ENCODE measurements around the gene NOP14. TPM values are rescaled to one million over a fixed set of nuclear protein-coding genes. Genes with fewer than 3 reads are reported as not detected.

Gene NOP14
- polyA plus RNA-seq, 1 of the 3 experiments (the other 2 are of a cell fraction), result 9.8 TPM

DNA sequence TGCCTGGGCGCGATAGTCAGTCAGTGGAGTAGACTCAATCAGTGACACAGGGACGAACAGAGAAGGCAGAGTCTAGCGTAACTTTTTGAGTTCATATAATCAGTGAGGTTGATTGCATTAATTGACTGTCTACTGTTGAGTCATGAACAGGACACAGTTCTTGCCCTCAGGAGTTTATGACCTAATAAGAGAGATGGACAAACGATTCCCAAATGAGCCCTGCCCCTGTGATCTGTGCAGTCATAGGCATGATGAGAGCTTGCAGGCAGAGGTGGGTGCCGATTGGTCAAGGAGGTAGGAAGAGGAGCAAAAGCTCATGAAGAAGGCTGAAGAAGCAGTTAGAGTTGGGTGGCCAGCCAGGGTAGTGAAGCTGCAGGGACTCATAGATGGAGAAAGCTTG, 62.5 kb downstream of the NOP14 start:
- CTCF ChIA-PET, result interaction anchor here (1.6 kb wide), 1 partner anchor 15 kb away, joined by 3 read pairs; no protein-coding TSS in a partner anchor
- Histone ChIP-seq H3K27ac (ENCODE audit: low read depth in 2 of 2, low read length in 1 of 2) (no peak overlapping the region; a peak in 1 of 4 replicates), H3K9ac (no peak overlapping the region), H3K27me3 (ENCODE audit: insufficient read depth) (no peaks in the 10 kb centered on the region), H3K9me3 (no peaks in the 10 kb centered on the region), H3K4me2 (no peak overlapping the region), H3K4me3 (ENCODE audit: low read depth in 2 of 2, low read length in 1 of 2) (no peak overlapping the region), H3K36me3 (replicated peaks in 1 of 2; ENCODE audit: control insufficient read depth in 1 of 2, insufficient read depth in 2 of 2, low read length in 1 of 2) (peaks cover 54 to 70% of the 10 kb centered on the region in 2 experiments), H3K4me1 (ENCODE audit: control insufficient read depth in 1 of 2, insufficient read depth in 2 of 2, low read depth in 1 of 2, low read length in 1 of 2) (peaks cover 0 to 14% of the 10 kb centered on the region in 2 experiments; a peak in 1 of 4 replicates), H3K9me2 (no peaks in the 10 kb centered on the region), H3K79me2 (ENCODE audit: insufficient read depth) (peaks cover 7% of the 10 kb centered on the region), H4K20me1 (ENCODE audit: insufficient read depth) (0 out of 2 replicates have a peak, but pooled peaks cover 2% of the 10 kb centered on the region), H3F3A (replicated peaks; ENCODE audit: insufficient read depth) (no peaks in the 10 kb centered on the region), H2AFZ (ENCODE audit: low read depth) (no peak overlapping the region)
- TF ChIP-seq RFX5 (IDR thresholded peaks at IDR 0.05; ENCODE audit: low read length) (no peak), FOXJ3 (CRISPR knock-in tag; IDR thresholded peaks at IDR 0.05) (no peak), RCOR1 (IDR thresholded peaks at IDR 0.05; ENCODE audit: low read length) (no peak)
- TF ChIP-seq, protein P1, sequence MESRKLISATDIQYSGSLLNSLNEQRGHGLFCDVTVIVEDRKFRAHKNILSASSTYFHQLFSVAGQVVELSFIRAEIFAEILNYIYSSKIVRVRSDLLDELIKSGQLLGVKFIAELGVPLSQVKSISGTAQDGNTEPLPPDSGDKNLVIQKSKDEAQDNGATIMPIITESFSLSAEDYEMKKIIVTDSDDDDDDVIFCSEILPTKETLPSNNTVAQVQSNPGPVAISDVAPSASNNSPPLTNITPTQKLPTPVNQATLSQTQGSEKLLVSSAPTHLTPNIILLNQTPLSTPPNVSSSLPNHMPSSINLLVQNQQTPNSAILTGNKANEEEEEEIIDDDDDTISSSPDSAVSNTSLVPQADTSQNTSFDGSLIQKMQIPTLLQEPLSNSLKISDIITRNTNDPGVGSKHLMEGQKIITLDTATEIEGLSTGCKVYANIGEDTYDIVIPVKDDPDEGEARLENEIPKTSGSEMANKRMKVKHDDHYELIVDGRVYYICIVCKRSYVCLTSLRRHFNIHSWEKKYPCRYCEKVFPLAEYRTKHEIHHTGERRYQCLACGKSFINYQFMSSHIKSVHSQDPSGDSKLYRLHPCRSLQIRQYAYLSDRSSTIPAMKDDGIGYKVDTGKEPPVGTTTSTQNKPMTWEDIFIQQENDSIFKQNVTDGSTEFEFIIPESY (IDR thresholded peaks at IDR 0.05; ENCODE audit: borderline replicate concordance, low read depth), result no peak
- no peak for DNase-seq
- 86% methylated on average over 6 of the region's 6 CpGs for WGBS (ENCODE audit: low lambda C conversion rate)
- POLR2A ChIA-PET, result no interaction called here

DNA sequence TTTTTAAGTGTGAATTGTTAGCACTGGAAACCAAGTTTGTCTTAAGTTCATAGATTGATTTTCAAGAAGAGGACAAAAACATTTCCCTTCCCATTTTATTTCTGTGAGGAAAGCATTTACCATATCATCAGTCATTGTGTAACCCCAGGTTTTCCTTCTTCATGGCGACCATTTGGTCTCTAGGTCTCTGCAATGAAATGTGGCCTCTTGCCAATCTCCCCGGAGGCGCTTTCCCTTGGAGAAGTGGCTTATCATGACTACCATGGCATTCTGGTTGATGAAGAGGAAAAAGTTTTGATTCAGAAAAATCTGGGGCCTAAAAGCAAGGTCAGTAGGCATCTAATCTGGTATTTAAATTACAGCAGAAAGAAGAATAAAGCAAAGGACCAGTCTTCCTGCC, 65.2 kb downstream of the NOP14 start:
- Histone ChIP-seq H3K36me3 (replicated peaks in 1 of 2; ENCODE audit: control insufficient read depth in 1 of 2, insufficient read depth in 2 of 2, low read length in 1 of 2) (peaks cover 48 to 68% of the 10 kb centered on the region in 2 experiments), H3F3A (replicated peaks; ENCODE audit: insufficient read depth) (no peaks in the 10 kb centered on the region), H3K27me3 (ENCODE audit: insufficient read depth) (no peaks in the 10 kb centered on the region), H2AFZ (ENCODE audit: low read depth) (no peak overlapping the region), H3K79me2 (ENCODE audit: insufficient read depth) (peaks cover 22% of the 10 kb centered on the region), H3K9ac (no peak overlapping the region), H3K27ac (ENCODE audit: low read depth in 2 of 2, low read length in 1 of 2) (0 out of 4 replicates have a peak overlapping the region, but pooled peaks of 1 of the 2 experiments have one; percentile 2), H4K20me1 (ENCODE audit: insufficient read depth) (0 out of 2 replicates have a peak, but pooled peaks cover 2% of the 10 kb centered on the region), H3K9me2 (no peaks in the 10 kb centered on the region), H3K4me1 (ENCODE audit: control insufficient read depth in 1 of 2, insufficient read depth in 2 of 2, low read depth in 1 of 2, low read length in 1 of 2) (peaks cover 0 to 12% of the 10 kb centered on the region in 2 experiments; a peak in 1 of 4 replicates), H3K9me3 (no peaks in the 10 kb centered on the region), H3K4me3 (ENCODE audit: low read depth in 2 of 2, low read length in 1 of 2) (no peak overlapping the region), H3K4me2 (no peak overlapping the region)
- POLR2A ChIA-PET, result no interaction called here
- TF ChIP-seq EZH2phosphoT487 (IDR thresholded peaks at IDR 0.05; ENCODE audit: borderline replicate concordance, low read depth), result no peak
- CTCF ChIA-PET, result no interaction called here
- WGBS (ENCODE audit: low lambda C conversion rate), result 95% methylated on average over 3 of the region's 3 CpGs
- DNase-seq, result no peak

DNA sequence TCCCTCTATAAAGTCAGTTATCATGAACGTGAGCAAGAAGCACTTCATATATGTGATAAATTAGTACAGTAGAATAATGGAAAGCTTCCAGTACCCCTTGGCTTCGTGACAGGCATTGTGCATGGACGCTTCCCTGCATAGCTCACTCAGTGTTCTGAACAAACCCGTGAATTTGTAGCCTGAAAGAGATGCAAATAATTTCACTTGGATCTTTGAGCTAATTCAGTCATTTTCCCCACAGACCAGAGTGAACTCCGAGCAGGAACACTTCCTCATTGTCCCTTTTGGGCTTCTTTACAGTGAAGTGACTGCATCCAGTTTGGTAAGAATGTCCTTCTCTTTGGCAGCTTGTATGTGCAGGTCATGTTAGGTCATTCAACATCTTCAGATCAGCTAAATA, 69.4 kb downstream of the NOP14 start:
- no peaks in the 10 kb centered on the region for H3F3A ChIP-seq (replicated peaks; ENCODE audit: insufficient read depth)
- H3K4me1 ChIP-seq (ENCODE audit: control insufficient read depth in 1 of 2, insufficient read depth in 2 of 2, low read depth in 1 of 2, low read length in 1 of 2), result peaks cover 0 to 2% of the 10 kb centered on the region in 2 experiments; a peak in 1 of 4 replicates
- no peaks in the 10 kb centered on the region for H3K9me3 ChIP-seq
- H3K9me2 ChIP-seq, result no peaks in the 10 kb centered on the region
- ChIA-PET CTCF (interaction anchor here (1.1 kb wide), 1 partner anchor 85 kb away, joined by 3 read pairs; no protein-coding TSS in a partner anchor), POLR2A (no interaction called here)
- H4K20me1 ChIP-seq (ENCODE audit: insufficient read depth), result peaks cover 9% of the 10 kb centered on the region; the same call in 1 of the 2 replicates
- DNase-seq, result no peak
- WGBS (ENCODE audit: low lambda C conversion rate), result 94% methylated on average over 5 of the region's 5 CpGs
- no peak for TF ChIP-seq FOXM1 (IDR thresholded peaks at IDR 0.05; ENCODE audit: low read depth)
- TF ChIP-seq, protein P2, sequence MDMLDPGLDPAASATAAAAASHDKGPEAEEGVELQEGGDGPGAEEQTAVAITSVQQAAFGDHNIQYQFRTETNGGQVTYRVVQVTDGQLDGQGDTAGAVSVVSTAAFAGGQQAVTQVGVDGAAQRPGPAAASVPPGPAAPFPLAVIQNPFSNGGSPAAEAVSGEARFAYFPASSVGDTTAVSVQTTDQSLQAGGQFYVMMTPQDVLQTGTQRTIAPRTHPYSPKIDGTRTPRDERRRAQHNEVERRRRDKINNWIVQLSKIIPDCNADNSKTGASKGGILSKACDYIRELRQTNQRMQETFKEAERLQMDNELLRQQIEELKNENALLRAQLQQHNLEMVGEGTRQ (IDR thresholded peaks at IDR 0.05; ENCODE audit: borderline replicate concordance, low read depth, low read length), result no peak
- TF ChIP-seq, protein P3, sequence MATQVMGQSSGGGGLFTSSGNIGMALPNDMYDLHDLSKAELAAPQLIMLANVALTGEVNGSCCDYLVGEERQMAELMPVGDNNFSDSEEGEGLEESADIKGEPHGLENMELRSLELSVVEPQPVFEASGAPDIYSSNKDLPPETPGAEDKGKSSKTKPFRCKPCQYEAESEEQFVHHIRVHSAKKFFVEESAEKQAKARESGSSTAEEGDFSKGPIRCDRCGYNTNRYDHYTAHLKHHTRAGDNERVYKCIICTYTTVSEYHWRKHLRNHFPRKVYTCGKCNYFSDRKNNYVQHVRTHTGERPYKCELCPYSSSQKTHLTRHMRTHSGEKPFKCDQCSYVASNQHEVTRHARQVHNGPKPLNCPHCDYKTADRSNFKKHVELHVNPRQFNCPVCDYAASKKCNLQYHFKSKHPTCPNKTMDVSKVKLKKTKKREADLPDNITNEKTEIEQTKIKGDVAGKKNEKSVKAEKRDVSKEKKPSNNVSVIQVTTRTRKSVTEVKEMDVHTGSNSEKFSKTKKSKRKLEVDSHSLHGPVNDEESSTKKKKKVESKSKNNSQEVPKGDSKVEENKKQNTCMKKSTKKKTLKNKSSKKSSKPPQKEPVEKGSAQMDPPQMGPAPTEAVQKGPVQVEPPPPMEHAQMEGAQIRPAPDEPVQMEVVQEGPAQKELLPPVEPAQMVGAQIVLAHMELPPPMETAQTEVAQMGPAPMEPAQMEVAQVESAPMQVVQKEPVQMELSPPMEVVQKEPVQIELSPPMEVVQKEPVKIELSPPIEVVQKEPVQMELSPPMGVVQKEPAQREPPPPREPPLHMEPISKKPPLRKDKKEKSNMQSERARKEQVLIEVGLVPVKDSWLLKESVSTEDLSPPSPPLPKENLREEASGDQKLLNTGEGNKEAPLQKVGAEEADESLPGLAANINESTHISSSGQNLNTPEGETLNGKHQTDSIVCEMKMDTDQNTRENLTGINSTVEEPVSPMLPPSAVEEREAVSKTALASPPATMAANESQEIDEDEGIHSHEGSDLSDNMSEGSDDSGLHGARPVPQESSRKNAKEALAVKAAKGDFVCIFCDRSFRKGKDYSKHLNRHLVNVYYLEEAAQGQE (IDR thresholded peaks at IDR 0.05; ENCODE audit: low read depth, low read length), result no peak
- TF ChIP-seq TCF12 (IDR thresholded peaks at IDR 0.05), result no peak
- no peak for TF ChIP-seq RCOR1 (IDR thresholded peaks at IDR 0.05; ENCODE audit: low read length)
- TF ChIP-seq CHD2 (IDR thresholded peaks at IDR 0.05; ENCODE audit: low read length, partially characterized antibody), result no peak
- no peak overlapping the region for H3K27ac ChIP-seq (ENCODE audit: low read depth in 2 of 2, low read length in 1 of 2)
- H3K9ac ChIP-seq, result no peak overlapping the region
- peaks cover 16 to 63% of the 10 kb centered on the region in 2 experiments for H3K36me3 ChIP-seq (replicated peaks in 1 of 2; ENCODE audit: control insufficient read depth in 1 of 2, insufficient read depth in 2 of 2, low read length in 1 of 2)
- H3K27me3 ChIP-seq (ENCODE audit: insufficient read depth), result no peaks in the 10 kb centered on the region
- H3K79me2 ChIP-seq (ENCODE audit: insufficient read depth), result peaks cover 56% of the 10 kb centered on the region
- no peak overlapping the region for H3K4me2 ChIP-seq
- H3K4me3 ChIP-seq (ENCODE audit: low read depth in 2 of 2, low read length in 1 of 2), result no peak overlapping the region
- H2AFZ ChIP-seq (ENCODE audit: low read depth), result no peak overlapping the region

All from SK-N-SH (cell line).